Measurements from ENCODE around the gene MEDAG.

GRCh38 chr13:30928978-30929377, 22.9 kb downstream of the MEDAG start:
- TF ChIP-seq EZH2phosphoT487 (IDR thresholded peaks at IDR 0.05; ENCODE audit: borderline replicate concordance, low read depth, low read length): no peak
- no peak for TF ChIP-seq CTCF (conservative IDR thresholded peaks at IDR 0.05; ENCODE audit: low read length)
